K562 treated with DMSO at 1 percent for 24 hours (cell line): ENCODE measurements around the gene ARHGEF19. TPM values are rescaled to one million over a fixed set of nuclear protein-coding genes. Genes with fewer than 3 reads are reported as not detected.

ENCODE experiments used
- total RNA-seq: library from RNA; unstranded; fragments of 300-600 nt; gene quantifications from 2 replicates; pipeline ENCODE4 v1.2.3, GENCODE V29; 2022; ENCODE audit warnings: low read depth; ENCODE audit not compliant: insufficient read depth

ARHGEF19 gene
- total RNA-seq: 18.7 and 19.3 TPM in 2 replicates

GRCh38 chr1:16212251-16212961 lies at the start of gene ARHGEF19:
TSS of gene ARHGEF19 (minus strand) at chr1:16212652. CDS start at chr1:16209054, 3,598 bp downstream.

DNA sequence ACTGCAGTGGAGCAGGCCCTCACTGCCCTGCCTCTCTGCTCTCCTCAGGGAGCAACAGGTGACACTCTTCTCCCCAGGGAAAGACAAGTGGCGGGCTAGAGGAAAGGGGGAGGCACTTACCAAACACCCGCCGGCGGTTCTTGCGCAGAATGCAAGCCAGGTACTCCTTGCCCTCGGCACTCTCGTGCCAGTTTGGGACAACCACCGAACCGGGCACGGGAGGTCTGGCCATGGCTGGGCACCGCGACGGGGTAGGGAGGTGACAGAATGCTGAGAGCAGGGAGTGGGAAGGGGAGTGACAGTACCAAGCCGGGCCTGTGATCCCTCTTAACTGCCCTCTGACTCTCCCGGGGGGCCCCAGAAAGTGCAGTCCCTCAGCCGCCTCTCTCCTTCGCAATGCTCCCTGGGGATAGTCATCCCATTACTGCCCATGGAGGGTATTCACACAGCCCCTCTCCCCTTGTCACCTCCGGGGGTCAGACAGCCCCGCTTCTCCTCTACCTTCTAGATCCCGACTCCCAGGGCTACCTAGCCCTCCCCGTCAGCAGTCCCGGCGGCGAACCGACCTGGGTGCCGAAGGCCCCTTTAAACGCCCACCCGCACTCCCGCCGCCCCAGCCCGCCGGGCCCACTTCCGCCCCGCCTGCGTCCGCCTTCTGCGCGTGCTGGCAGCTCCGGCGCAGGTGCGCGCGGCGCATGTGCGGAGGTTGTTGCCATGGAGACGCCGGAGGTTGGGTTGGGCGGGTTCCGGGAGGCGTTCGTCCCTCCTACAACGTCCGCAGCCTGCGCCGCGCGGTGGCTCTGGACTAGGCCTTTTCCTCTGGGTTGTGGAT lies 24.3 kb upstream of the ARHGEF19 start, which contains the start of gene CPLANE2:
TSS of gene CPLANE2 (minus strand) at position 673 of the 832 bp plus-strand sequence. CDS start at position 232, 441 bp downstream.

GRCh38 chr1:16155537-16156410 lies 56.7 kb downstream of the ARHGEF19 start, which contains the start of gene EPHA2:
TSS of gene EPHA2 (minus strand) at chr1:16156069. CDS start at chr1:16155932, 137 bp downstream.

Other genes starting within 250 kb of the ARHGEF19 start
- 50.5 and 51.9 TPM in 2 replicates for gene ZBTB17, start 236.6 kb downstream of the ARHGEF19 start, total RNA-seq
- not detected in 2 replicates for gene SRARP, start 208.4 kb downstream of the ARHGEF19 start, total RNA-seq
- gene HSPB7, start 194.6 kb downstream of the ARHGEF19 start, total RNA-seq: 0.09 and 0.52 TPM in 2 replicates
- gene CLCNKA, start 190.6 kb downstream of the ARHGEF19 start, total RNA-seq: 0.41 and 0.42 TPM in 2 replicates
- gene CLCNKB, start 168.9 kb downstream of the ARHGEF19 start, total RNA-seq: 1.1 and 1.5 TPM in 2 replicates
- not detected in 2 replicates for gene FAM131C, start 139.0 kb downstream of the ARHGEF19 start, total RNA-seq
- 0.12 and 0.20 TPM in 2 replicates for gene EPHA2, start 56.6 kb downstream of the ARHGEF19 start, total RNA-seq
- 18.9 and 19.0 TPM in 2 replicates for gene CPLANE2, start 24.5 kb upstream of the ARHGEF19 start, total RNA-seq
- gene FBXO42, start 139.8 kb upstream of the ARHGEF19 start, total RNA-seq: 21.7 and 27.7 TPM in 2 replicates
- 134 and 138 TPM in 2 replicates for gene SZRD1, start 154.6 kb upstream of the ARHGEF19 start, total RNA-seq
- 0.82 TPM in 1 of 2 replicates, not detected in the other for gene SPATA21, start 224.8 kb upstream of the ARHGEF19 start, total RNA-seq
- gene NECAP2, start 228.1 kb upstream of the ARHGEF19 start, total RNA-seq: 81.2 and 83.3 TPM in 2 replicates